Esophagus muscularis mucosa (tissue), 4 donors: Measurements from ENCODE around the gene ACACB.

Experiments used
- EP300 ChIP-seq: sonication (generic); formaldehyde crosslinking; IDR thresholded peaks from one replicate; pipeline ENCODE4 v1.6.1; 2017; ENCODE audit warnings: antibody characterized with exemption
- POLR2A ChIP-seq: fragments of 450-650 bp; IDR thresholded peaks from one replicate; pipeline ENCODE4 v1.6.1; 2017; ENCODE audit warnings: antibody characterized with exemption, moderate library complexity, mild to moderate bottlenecking, low read depth
- POLR2AphosphoS5 ChIP-seq, 2 donors: sonication (generic); formaldehyde crosslinking; IDR thresholded peaks; one replicate each; pipeline ENCODE4 v1.6.1; 2017; ENCODE audit warnings: antibody characterized with exemption in 2 of 2
- TF ChIP-seq, protein P1 (sequence below), 3 experiments: fragments of 200-600 bp in 2 of 3; fragments of 450-650 bp in 1 of 3; sonication (generic) in 2 of 3; IDR thresholded peaks; one replicate each; pipeline ENCODE4 v1.5.1; 2017 to 2019; ENCODE audit warnings: antibody characterized with exemption in 3 of 3, mild to moderate bottlenecking in 2 of 3, moderate library complexity in 1 of 3

DNA sequence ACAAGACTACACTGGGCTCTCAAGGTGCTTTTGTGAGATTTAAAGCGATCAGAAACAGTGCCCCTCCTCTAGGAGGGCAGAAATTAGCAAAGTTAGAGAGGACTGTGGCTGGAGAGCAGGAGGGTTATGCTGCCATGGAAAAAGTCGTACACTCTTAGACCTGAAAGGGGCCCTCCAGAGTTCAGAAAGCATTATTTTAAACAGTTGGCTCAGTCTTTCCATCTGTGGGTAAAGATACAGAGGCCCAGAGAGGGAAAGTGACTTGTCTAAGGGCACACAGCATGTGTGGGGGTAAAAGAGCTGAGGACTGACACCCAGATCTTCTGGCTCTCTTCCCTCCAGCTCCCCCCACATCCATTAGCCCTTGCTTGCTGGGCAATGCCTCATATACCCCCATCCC, 145.6 kb downstream of the ACACB start:
- TF ChIP-seq, protein P1, sequence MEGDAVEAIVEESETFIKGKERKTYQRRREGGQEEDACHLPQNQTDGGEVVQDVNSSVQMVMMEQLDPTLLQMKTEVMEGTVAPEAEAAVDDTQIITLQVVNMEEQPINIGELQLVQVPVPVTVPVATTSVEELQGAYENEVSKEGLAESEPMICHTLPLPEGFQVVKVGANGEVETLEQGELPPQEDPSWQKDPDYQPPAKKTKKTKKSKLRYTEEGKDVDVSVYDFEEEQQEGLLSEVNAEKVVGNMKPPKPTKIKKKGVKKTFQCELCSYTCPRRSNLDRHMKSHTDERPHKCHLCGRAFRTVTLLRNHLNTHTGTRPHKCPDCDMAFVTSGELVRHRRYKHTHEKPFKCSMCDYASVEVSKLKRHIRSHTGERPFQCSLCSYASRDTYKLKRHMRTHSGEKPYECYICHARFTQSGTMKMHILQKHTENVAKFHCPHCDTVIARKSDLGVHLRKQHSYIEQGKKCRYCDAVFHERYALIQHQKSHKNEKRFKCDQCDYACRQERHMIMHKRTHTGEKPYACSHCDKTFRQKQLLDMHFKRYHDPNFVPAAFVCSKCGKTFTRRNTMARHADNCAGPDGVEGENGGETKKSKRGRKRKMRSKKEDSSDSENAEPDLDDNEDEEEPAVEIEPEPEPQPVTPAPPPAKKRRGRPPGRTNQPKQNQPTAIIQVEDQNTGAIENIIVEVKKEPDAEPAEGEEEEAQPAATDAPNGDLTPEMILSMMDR (IDR thresholded peaks at IDR 0.05), result no peak
- TF ChIP-seq POLR2A, result no peak
- no peak for TF ChIP-seq EP300
- TF ChIP-seq POLR2AphosphoS5 (IDR thresholded peaks at IDR 0.05), result no peak
